MM.1S (cell line): ENCODE measurements around the gene KYAT1.

Source experiments
- DNase-seq: peaks from one replicate; pipeline ENCODE4 v3.0.0-alpha.2; 2015
- H2AFZ ChIP-seq: fragments of 300-600 bp; sonication (generic); 2 replicates; pipeline ENCODE4 v1.6.0; 2016; ENCODE audit warnings: antibody characterized with exemption, low read length
- H3F3A ChIP-seq: fragments of 300-600 bp; sonication (generic); 2 replicates; pipeline ENCODE4 v1.6.1; 2016; ENCODE audit warnings: mild to moderate bottlenecking, antibody characterized with exemption, low read length, moderate library complexity, mixed read lengths; ENCODE audit not compliant: insufficient read depth
- H3K27ac ChIP-seq: fragments of 300-600 bp; sonication (generic); 2 replicates; pipeline ENCODE4 v1.5.1; 2016; ENCODE audit warnings: mild to moderate bottlenecking, low read length
- H3K27me3 ChIP-seq: fragments of 300-600 bp; sonication (generic); replicated peaks from 2 replicates; pipeline ENCODE4 v1.6.0; 2016; ENCODE audit warnings: low read length; ENCODE audit not compliant: insufficient read depth
- H3K36me3 ChIP-seq: fragments of 300-600 bp; sonication (generic); replicated peaks from 2 replicates; pipeline ENCODE4 v1.6.1; 2016; ENCODE audit warnings: mild to moderate bottlenecking, low read length, mixed read lengths; ENCODE audit not compliant: insufficient read depth
- H3K4me1 ChIP-seq: fragments of 300-600 bp; sonication (generic); 2 replicates; pipeline ENCODE4 v1.6.1; 2016; ENCODE audit warnings: low read length, mixed read lengths
- H3K4me2 ChIP-seq: fragments of 300-600 bp; sonication (generic); 2 replicates; pipeline ENCODE4 v1.6.0; 2016; ENCODE audit warnings: low read depth, low read length
- H3K4me3 ChIP-seq: fragments of 300-600 bp; sonication (generic); 2 replicates; pipeline ENCODE4 v1.5.1; 2016; ENCODE audit warnings: low read length, mixed read lengths
- H3K79me2 ChIP-seq: fragments of 300-600 bp; sonication (generic); 2 replicates; pipeline ENCODE4 v1.6.1; 2016; ENCODE audit warnings: mixed run types, low read length, mixed read lengths
- H3K9ac ChIP-seq: fragments of 300-600 bp; sonication (generic); 2 replicates; pipeline ENCODE4 v1.6.1; 2016; ENCODE audit warnings: low read length, mixed read lengths
- H3K9me2 ChIP-seq: fragments of 300-600 bp; sonication (generic); replicated peaks from 2 replicates; pipeline ENCODE4 v1.6.1; 2016; ENCODE audit warnings: mild to moderate bottlenecking, low read length, mixed read lengths; ENCODE audit not compliant: insufficient read depth
- H3K9me3 ChIP-seq: fragments of 300-600 bp; sonication (generic); replicated peaks from 2 replicates; pipeline ENCODE4 v1.6.1; 2016; ENCODE audit warnings: mild to moderate bottlenecking, low read length, mixed read lengths; ENCODE audit not compliant: insufficient read depth
- H4K20me1 ChIP-seq: fragments of 300-600 bp; sonication (generic); 2 replicates; pipeline ENCODE4 v1.6.1; 2016; ENCODE audit warnings: mild to moderate bottlenecking, low read length, moderate library complexity, mixed read lengths; ENCODE audit not compliant: insufficient read depth
- EZH2 ChIP-seq: fragments of 300-600 bp; sonication (generic); optimal IDR thresholded peaks from 2 replicates; pipeline ENCODE3; 2017; ENCODE audit warnings: low read depth, mild to moderate bottlenecking, antibody characterized with exemption, low read length, mixed read lengths
- EZH2phosphoT487 ChIP-seq: fragments of 300-600 bp; sonication (generic); IDR thresholded peaks from 2 replicates; pipeline ENCODE4 v1.6.1; 2018; ENCODE audit warnings: antibody characterized with exemption, low read length
- TF ChIP-seq, protein P1 (sequence below): fragments of 300-600 bp; sonication (generic); IDR thresholded peaks from 2 replicates; pipeline ENCODE4 v1.5.1; 2016; ENCODE audit warnings: antibody characterized with exemption, low read length, mixed read lengths

Gene KYAT1

DNA sequence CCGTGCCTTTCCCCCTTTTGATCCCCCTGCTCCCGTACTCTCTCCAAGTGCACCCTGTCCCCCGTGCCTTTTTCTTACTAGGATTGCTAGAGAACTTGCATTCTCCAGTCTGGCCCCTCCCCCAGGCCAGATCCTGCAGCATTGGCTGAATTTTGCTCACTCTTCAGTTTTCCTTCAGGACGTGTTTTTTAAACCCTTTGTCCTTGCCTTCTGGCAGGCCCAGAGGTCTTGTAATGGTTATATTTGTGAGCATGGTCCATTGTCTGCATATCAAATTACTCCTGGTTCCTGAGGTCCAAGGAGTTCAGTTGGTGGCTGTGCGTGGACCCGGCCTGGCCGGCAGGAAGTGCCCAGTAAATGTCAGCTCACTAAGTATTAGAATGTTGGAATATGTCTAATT, 94.1 kb downstream of the KYAT1 start:
- Histone ChIP-seq H3K4me2 (peak overlapping the region; percentile 98), H3K27ac (no peak overlapping the region), H3K79me2 (peaks cover 19% of the 10 kb centered on the region), H3K4me3 (peak overlapping the region; percentile 97), H3K4me1 (peaks cover 9% of the 10 kb centered on the region), H3F3A (no peaks in the 10 kb centered on the region), H4K20me1 (no peaks in the 10 kb centered on the region), H3K9ac (peak overlapping the region; percentile 83), H3K36me3 (no peaks in the 10 kb centered on the region), H2AFZ (peak overlapping the region; percentile 99), H3K9me2 (no peaks in the 10 kb centered on the region), H3K27me3 (no peaks in the 10 kb centered on the region), H3K9me3 (no peaks in the 10 kb centered on the region)
- TF ChIP-seq EZH2phosphoT487 = no peak
- TF ChIP-seq, protein P1, sequence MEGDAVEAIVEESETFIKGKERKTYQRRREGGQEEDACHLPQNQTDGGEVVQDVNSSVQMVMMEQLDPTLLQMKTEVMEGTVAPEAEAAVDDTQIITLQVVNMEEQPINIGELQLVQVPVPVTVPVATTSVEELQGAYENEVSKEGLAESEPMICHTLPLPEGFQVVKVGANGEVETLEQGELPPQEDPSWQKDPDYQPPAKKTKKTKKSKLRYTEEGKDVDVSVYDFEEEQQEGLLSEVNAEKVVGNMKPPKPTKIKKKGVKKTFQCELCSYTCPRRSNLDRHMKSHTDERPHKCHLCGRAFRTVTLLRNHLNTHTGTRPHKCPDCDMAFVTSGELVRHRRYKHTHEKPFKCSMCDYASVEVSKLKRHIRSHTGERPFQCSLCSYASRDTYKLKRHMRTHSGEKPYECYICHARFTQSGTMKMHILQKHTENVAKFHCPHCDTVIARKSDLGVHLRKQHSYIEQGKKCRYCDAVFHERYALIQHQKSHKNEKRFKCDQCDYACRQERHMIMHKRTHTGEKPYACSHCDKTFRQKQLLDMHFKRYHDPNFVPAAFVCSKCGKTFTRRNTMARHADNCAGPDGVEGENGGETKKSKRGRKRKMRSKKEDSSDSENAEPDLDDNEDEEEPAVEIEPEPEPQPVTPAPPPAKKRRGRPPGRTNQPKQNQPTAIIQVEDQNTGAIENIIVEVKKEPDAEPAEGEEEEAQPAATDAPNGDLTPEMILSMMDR = no peak
- no peak for TF ChIP-seq EZH2
- peak; percentile 10 for DNase-seq

DNA sequence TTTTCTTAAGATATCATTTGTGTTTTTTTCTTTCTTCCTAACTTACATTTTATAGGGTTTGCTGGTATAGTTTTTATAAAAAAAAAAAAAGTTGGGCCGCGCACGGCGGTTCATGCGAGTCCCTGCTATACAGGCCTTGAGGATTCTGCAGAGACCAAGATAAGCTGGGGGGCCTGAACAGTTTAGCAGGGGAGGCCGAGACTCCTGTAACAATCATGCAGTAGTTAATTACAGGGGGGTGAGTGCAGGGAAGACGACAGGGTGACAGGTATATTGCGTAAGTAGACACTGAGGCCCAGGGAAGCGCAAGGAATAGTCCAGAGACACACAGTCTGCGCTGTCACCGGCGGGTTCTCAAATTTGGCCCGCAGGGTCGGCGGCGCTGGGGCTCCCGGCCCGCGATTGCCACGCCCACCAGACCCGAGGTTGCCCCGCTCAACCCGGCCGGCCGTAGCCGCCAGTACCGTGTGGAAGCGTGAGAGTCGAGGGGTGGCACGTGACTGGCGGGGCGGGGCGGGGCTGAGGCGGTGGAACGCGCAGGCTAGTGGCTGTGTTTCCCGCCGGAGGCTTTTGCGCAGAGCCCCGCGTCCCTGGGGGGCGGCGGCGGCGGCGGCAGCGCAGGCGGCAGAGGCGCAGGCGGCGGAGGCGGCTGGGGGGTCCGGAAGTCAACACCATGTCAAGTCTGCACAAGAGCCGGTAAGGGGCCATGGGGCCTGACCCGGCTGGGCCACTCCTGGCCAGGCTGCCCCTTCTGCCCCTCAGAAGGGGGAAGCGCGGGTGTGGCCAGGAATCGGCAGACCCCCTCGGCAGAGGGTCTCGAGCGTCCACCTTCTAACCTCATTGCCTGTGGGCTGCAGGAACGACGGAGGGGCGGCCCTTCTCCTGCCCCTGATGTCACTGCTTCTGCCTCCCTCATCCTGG, 94.8 kb downstream of the KYAT1 start, which contains the start of gene TBC1D13:
Gene TBC1D13 (plus strand): TSS at position 573 of the 921 bp plus-strand sequence. CDS start 101 bp downstream, at position 674.
- Histone ChIP-seq H3K4me1 (peaks cover 10% of the 10 kb centered on the region), H3K9me3 (no peaks in the 10 kb centered on the region), H3K36me3 (no peaks in the 10 kb centered on the region), H3K27ac (no peak within 1 kb of the TSS), H4K20me1 (no peaks in the 10 kb centered on the region), H3K79me2 (peaks cover 19% of the 10 kb centered on the region), H2AFZ (peak within 1 kb of the TSS; percentile 99), H3K4me2 (peak within 1 kb of the TSS; percentile 98), H3F3A (0 out of 2 replicates have a peak, but pooled peaks cover under 1% of the 10 kb centered on the region), H3K9me2 (no peaks in the 10 kb centered on the region), H3K27me3 (no peaks in the 10 kb centered on the region), H3K4me3 (peak within 1 kb of the TSS; percentile 97), H3K9ac (peak within 1 kb of the TSS; percentile 83)
- DNase-seq = peak; percentile 86
- TF ChIP-seq EZH2phosphoT487 (no peak), EZH2 (no peak)

DNA sequence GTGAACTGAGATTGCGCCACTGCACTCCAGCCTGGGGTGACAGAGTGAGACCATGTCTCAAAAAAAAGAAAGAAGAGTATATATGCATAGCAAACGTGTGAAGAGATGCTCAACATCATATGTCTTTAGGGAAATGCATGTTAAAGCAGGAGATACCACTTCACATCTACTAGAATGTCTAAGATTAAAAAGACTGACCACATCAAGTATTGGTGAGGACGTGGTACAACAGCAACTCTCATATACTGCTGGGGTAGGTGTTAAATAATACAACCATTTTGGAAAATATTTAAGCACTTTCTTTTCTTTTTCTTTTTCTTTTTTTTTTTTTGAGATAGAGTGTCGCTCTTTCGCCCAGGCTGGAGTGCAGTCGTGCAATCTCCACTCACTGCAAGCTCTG, 96.3 kb downstream of the KYAT1 start:
- Histone ChIP-seq H3K9ac (no peak overlapping the region), H3K27ac (no peak overlapping the region), H3K9me3 (no peaks in the 10 kb centered on the region), H3K27me3 (no peaks in the 10 kb centered on the region), H3F3A (peaks cover 9% of the 10 kb centered on the region; the same call in 1 of the 2 replicates), H3K4me1 (peaks cover 16% of the 10 kb centered on the region), H3K4me2 (no peak overlapping the region), H3K4me3 (no peak overlapping the region), H2AFZ (no peak overlapping the region), H4K20me1 (no peaks in the 10 kb centered on the region), H3K9me2 (no peaks in the 10 kb centered on the region), H3K79me2 (peaks cover 19% of the 10 kb centered on the region), H3K36me3 (no peaks in the 10 kb centered on the region)
- TF ChIP-seq, protein P1 = no peak
- TF ChIP-seq EZH2phosphoT487 (no peak), EZH2 (no peak)
- no peak for DNase-seq
